ENCODE results near the gene COG5. TPM values are rescaled to one million over a fixed set of nuclear protein-coding genes. Genes with fewer than 3 reads are reported as not detected.

Gene COG5
- total RNA-seq, 1 experiment from 2014 or later, result 38.5 TPM

DNA sequence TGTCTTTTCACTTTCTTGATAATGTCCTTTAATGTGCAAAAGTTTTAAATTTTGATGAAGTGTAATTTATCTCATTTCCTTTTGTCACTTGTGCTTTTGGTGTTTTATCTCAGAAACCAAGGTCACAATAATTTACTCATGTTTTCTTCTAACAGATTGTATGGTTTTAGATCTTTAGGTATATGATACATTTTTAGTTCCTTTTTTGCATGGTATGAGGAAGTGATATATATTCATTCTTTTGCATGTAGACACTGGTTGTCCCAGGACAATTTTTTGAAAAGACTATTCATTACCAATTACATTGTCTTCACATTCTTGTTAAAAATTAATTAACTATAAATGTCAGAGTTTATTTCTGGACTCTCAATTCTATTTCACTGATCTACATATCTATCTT is 133.7 kb downstream of the COG5 start:
- in situ Hi-C loops (cut with HindIII; ENCODE audit: low pct_unique_long_range_greater_than_20kb, low sequenced_read_pairs), result no loop called here
- no peak for DNase-seq (ENCODE audit: low read depth)

DNA sequence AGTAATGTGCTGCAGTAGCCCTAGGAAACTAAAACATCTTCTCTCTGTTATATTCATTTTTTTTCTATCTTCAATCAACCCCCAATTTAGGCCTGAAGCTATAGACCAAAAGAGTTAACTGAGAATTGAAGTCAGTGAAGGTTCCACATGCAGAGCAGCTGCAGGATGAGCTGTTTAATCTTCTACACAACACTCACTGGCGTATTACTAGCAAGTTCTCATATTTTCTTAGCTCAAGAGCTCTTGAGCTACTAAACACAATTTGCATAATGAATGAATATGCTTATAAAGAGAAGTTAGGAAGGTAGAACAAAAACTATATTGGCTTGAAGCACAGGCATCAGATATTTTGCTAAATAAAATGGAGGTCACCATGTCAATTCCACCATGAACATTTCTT is 135.1 kb downstream of the COG5 start:
- no peak for DNase-seq (ENCODE audit: low read depth)
- in situ Hi-C loops (cut with HindIII; ENCODE audit: low pct_unique_long_range_greater_than_20kb, low sequenced_read_pairs), result no loop called here

GRCh38 chr7:107427462-107427861 is 136.3 kb downstream of the COG5 start:
- in situ Hi-C loops (cut with HindIII; ENCODE audit: low pct_unique_long_range_greater_than_20kb, low sequenced_read_pairs), result no loop called here

GRCh38 chr7:107414198-107414597 is 149.5 kb downstream of the COG5 start:
- in situ Hi-C loops (cut with HindIII; ENCODE audit: low pct_unique_long_range_greater_than_20kb, low sequenced_read_pairs), result no loop called here
- no peak for DNase-seq (ENCODE audit: low read depth)

More at GRCh38 chr7:107427462-107427861, 136.3 kb downstream of the COG5 start:
- no peak for DNase-seq (ENCODE audit: low read depth)

- in situ Hi-C loops (cut with HindIII; ENCODE audit: low pct_unique_long_range_greater_than_20kb, low sequenced_read_pairs), result no loop called here
- DNase-seq (ENCODE audit: low read depth), result no peak
Observed at GRCh38 chr7:107408349-107408748, 155.4 kb downstream of the COG5 start.

- in situ Hi-C loops (cut with HindIII; ENCODE audit: low pct_unique_long_range_greater_than_20kb, low sequenced_read_pairs), result no loop called here
Observed at GRCh38 chr7:107405559-107405958, 158.2 kb downstream of the COG5 start.

DNA sequence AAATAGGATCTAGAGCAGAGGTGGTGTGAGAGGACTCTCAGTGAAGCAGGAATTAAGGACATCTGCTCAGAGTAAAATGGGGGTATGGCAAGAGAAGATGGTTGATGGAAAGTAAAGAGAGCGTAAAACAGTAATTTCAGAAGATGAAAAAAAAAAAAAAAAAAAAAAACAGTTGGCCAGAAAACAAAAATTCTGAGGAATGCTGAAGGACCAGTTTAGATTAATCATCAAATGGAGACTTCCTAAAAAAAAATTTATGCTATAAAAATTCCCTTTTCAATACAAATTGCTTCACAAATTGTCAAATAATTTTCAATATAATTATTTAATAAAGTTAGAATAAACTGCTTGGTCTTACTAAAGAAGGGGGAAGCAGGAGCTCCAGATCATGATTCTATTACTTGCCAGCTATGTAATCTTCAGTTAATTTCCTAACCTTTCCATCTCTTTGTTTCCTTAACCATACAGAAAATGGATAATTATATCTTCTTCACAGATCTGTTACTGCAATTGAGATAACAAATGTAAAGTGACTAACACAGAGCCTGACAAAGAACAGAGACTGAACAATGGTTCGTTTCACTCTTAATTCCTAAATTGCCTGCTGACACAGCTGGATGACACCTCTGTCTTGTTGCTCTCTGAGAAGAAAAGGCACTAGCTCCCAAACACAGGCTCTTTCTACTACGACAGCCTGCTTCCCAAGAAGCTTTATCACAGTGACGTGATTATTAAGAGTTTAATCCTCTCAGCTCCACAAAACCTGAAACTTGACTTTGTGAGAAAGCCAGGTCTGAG is 158.8 kb downstream of the COG5 start:
- in situ Hi-C loops (cut with HindIII; ENCODE audit: low pct_unique_long_range_greater_than_20kb, low sequenced_read_pairs), result no loop called here
- DNase-seq (ENCODE audit: low read depth), result no peak

More at GRCh38 chr7:107405559-107405958, 158.2 kb downstream of the COG5 start:
- no peak for DNase-seq (ENCODE audit: low read depth)

DNA sequence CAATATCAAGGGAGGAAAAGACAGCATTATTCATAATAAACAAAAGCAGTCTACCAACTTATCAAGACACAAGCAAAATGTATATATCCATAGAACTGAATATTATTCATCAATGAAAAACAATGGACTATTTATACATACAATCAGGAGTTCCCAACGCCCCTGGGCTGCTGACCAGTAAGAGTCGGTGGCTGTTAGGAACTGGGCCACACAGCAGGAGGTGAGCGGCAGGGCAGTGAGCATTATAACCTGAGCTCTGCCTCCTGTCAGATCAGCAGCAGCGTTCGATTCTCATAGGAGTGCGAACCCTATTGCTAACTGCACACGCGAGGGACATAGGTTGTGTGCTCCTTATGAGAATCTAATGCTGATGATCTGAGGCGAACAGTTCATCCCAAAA is 165.6 kb downstream of the COG5 start:
- in situ Hi-C loops (cut with HindIII; ENCODE audit: low pct_unique_long_range_greater_than_20kb, low sequenced_read_pairs), result no loop called here
- no peak for DNase-seq (ENCODE audit: low read depth)

- DNase-seq (ENCODE audit: low read depth), result no peak
- in situ Hi-C loops (cut with HindIII; ENCODE audit: low pct_unique_long_range_greater_than_20kb, low sequenced_read_pairs), result no loop called here
Observed at GRCh38 chr7:107396990-107397389, 166.7 kb downstream of the COG5 start.

GRCh38 chr7:107396081-107396480 is 167.6 kb downstream of the COG5 start:
- in situ Hi-C loops (cut with HindIII; ENCODE audit: low pct_unique_long_range_greater_than_20kb, low sequenced_read_pairs), result no loop called here
- no peak for DNase-seq (ENCODE audit: low read depth)

- no peak for DNase-seq (ENCODE audit: low read depth)
Observed at GRCh38 chr7:107394831-107395230, 168.9 kb downstream of the COG5 start.

GRCh38 chr7:107394276-107394675 is 169.4 kb downstream of the COG5 start:
- DNase-seq (ENCODE audit: low read depth), result no peak
- in situ Hi-C loops (cut with HindIII; ENCODE audit: low pct_unique_long_range_greater_than_20kb, low sequenced_read_pairs), result no loop called here

More at GRCh38 chr7:107394831-107395230, 168.9 kb downstream of the COG5 start:
- in situ Hi-C loops (cut with HindIII; ENCODE audit: low pct_unique_long_range_greater_than_20kb, low sequenced_read_pairs), result no loop called here

- in situ Hi-C loops (cut with HindIII; ENCODE audit: low pct_unique_long_range_greater_than_20kb, low sequenced_read_pairs), result no loop called here
- no peak for DNase-seq (ENCODE audit: low read depth)
Observed at GRCh38 chr7:107392830-107393229, 170.9 kb downstream of the COG5 start.

DNA sequence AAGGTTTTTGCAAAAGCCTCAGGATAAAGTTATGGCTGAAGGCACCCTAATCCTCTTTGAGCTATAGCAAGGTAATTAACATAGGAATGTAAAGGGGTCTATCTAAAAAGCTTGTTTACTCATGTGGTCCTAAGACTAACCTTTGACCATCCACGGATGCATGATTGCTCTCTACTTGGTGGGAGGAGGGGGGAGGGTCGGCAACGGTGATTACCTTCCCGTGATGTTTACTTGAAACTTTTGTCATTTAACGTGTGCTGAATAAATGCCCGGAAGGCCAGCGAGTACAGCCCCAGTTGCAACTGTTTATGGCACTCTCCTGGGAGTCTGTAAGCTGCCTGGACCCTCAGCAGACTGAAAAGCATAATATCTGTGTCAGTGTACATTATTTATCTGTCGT is 172.8 kb downstream of the COG5 start:
- in situ Hi-C loops (cut with HindIII; ENCODE audit: low pct_unique_long_range_greater_than_20kb, low sequenced_read_pairs), result no loop called here
- DNase-seq (ENCODE audit: low read depth), result no peak

- no peak for DNase-seq (ENCODE audit: low read depth)
- in situ Hi-C loops (cut with HindIII; ENCODE audit: low pct_unique_long_range_greater_than_20kb, low sequenced_read_pairs), result no loop called here
Observed at GRCh38 chr7:107388604-107389003, 175.1 kb downstream of the COG5 start.

- peak; percentile 26 for DNase-seq (ENCODE audit: low read depth)
- in situ Hi-C loops (cut with HindIII; ENCODE audit: low pct_unique_long_range_greater_than_20kb, low sequenced_read_pairs), result no loop called here
Observed at GRCh38 chr7:107387573-107388219, 176.0 kb downstream of the COG5 start.

DNA sequence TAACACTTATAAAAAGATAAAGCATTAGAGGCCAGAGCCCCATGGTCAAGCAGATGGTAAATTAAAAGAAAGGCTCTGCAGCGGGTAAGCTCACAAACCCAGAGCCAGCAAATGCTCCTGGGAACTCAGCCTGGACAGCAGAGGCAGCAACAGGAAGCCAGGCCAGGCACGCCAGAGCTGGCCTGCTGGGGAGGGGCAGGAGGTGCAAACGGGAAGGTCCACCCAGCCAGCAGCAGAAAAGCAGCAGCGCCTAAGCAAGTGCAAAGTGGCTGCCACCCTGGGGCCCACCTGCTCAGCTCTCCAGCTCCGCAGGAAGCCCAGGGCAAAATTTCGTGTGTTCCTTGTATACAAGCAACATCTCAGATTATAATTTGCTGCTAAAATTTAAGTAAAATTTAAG is 176.6 kb downstream of the COG5 start:
- no peak for DNase-seq (ENCODE audit: low read depth)
- in situ Hi-C loops (cut with HindIII; ENCODE audit: low pct_unique_long_range_greater_than_20kb, low sequenced_read_pairs), result no loop called here

DNA sequence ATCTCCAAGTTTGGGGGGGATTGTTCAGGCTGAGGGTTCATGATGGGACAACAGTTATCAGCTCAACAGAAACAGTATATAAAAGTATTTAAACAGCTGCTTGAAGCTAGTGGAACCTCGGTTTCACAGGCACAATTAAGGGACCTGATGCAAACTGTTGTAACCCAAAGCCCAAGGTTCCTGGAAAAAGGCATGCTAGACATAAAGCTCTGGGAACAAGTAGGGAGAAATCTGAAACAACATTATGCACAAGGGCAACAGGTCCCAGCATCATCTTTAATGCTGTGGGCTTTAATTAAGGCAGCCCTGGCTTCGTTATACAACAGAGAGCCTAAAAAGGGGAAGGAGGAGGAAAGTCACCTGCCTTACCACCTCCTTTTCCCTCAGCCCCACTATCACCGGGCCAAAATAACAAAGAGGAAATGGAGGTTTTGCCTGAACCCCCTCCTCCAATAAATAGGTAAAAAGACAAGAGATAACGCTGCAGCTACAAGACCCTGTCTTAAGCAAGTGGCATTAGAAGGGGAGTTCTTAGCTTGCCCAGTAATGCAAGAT is 177.1 kb downstream of the COG5 start:
- DNase-seq (ENCODE audit: low read depth), result no peak
- in situ Hi-C loops (cut with HindIII; ENCODE audit: low pct_unique_long_range_greater_than_20kb, low sequenced_read_pairs), result no loop called here

GRCh38 chr7:107384025-107384424 is 179.7 kb downstream of the COG5 start:
- in situ Hi-C loops (cut with HindIII; ENCODE audit: low pct_unique_long_range_greater_than_20kb, low sequenced_read_pairs), result no loop called here

More at GRCh38 chr7:107384025-107384424, 179.7 kb downstream of the COG5 start:
- no peak for DNase-seq (ENCODE audit: low read depth)
